Measurements from ENCODE around the gene AICDA.
"Not testable (repeated sequence)": the region's sequence is repeated elsewhere in the genome, so short reads cannot be mapped to it uniquely, and the experiment has no call there.

AICDA gene

DNA sequence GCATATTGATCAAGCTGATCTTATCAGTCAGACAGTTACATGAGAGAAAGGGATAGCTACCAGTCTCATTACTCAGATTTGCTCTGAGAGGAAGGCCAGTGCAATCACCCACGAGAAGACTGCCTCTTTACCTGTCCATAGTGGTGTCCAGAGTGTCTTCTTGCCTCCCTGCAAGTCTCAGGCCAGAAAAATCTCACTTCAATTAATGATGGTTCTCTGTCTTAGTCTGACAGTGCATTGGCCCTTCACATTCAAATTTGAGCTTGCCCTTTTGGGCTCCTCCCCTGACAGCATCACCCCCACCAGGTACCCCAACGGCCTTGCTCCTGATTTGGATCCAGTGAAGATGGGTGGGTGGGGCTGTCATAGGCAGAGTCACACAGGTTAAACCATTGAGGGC lies at the start of gene AICDA:
Gene AICDA (minus strand): TSS at position 231 of the 400 bp plus-strand sequence. CDS start 92 bp downstream, at position 139.
- DNase-seq, result no peak

DNA sequence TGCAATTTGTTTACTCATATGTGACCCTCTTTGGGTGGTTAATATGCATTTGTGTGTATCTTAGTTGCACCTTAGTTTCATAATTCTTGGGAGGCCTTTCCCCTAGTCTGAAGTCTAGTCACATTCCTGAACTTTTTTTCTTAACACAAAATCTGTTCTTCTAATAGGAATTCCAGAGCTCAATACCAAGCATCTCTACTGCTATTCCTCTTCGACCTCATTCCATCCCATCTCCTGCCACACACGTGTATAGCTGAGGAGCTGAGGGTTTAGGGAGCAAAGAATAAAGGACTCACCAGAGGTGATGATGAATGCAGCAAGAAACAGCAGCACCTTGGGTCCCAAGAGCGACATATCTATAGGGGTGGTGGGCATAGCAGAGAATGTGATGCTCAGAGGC lies 49.1 kb upstream of the AICDA start:
- no peak for DNase-seq

DNA sequence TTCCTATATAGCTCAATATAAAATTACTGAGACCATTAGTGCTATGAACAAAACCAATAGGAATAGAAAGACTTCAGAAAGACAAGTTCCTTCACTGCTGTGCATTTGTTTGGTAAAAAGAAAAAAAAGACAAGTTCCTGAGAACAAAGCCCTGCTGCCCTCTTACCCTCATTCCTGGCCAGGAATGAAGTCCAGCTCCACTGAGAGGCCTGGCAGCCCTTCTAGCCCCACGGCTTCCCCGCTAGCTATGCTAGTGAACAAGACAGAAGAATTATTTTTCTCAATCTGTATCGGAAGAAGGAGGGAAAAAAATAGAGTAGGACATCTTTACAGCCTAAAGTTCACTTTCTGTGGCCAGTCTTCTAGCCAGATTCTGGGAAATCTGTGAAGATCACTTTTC lies 48.4 kb upstream of the AICDA start:
- DNase-seq, result no peak

DNA sequence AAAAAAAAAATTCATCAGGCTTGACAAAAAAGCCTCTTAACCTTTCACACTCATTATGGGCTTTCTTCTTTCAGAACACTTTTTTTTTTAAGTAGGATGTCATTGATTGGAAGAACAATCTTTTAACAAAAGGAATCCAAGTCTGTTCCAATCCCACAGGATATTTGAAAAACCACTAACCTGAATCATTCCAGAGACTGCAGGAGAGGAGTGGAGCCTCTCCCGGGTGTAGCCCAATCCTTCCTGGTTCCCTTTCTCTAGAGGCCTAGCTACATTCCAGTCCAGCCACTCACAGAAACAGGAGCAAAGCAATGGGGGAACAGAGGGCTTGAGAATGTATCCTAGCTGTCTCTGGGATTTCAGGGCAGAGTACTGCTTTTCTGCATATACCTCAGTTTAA lies 45.7 kb upstream of the AICDA start:
- DNase-seq, result no peak

DNA sequence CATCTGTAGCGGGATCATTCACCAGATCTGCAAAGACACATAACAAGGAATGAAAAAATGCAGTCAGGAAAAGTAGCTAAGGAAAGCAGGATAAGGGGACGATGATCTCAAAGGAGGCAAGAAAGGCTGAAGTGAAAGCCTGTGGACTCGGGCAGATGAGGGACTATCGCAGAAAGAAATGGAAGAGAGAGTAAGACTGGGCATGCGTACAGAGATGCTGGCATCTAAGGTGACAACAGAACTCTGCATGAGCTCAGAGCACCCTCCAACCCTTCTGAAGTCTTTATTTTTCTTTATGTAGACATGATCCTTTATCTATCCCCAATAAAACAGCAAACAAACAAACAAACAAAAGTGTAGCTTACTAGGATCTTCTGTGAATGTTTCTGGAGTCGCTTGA lies 42.8 kb upstream of the AICDA start:
- DNase-seq, result no peak

DNA sequence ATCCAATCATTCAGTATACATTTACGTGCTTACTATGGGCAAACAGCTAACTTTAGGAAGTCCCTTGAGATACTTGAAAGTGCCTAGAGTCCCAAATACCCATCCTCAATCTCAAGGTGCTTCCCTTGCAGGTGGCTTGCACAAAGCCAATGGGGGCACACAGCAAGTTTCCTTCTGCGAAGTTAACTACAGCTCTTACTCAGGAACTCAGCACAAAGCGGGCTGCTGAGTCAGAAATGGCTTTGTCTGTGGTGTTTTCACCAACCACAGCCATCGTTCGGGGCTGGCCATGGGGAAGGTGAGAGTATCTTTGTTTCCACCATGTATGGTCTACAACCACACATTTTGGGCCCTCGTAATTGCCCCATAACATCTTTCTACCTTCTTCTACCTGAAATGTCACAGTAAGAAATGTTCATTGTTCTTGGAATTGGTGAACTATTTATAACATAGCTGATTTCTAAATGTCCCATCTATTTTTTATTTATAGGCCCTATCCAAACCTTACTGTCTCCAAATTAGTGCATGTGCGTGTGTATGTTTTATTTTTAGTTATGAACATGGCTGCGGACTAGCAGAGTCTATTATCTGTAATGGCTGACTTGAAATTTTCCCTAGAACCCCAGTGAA lies 36.0 kb upstream of the AICDA start:
- no peak for DNase-seq

DNA sequence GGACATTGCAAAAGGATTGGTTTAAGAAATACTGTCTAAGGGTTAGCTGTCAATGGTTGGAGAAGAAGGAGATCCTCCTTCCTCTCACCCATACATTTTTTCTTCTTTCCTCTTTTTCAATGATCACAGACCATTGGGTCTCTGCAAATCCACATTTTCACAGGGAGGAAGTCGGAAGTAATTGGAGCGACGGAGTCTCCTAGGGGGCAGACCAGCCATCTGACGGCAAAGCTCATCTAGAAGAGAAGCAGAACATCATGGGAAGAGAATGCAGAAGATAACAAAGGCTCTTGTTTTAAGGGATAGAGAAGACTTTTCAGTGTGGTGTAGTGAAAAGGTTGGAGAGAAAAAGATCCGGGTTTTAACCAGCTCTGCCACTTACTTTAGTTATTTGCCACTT lies 35.3 kb upstream of the AICDA start:
- DNase-seq, result no peak

DNA sequence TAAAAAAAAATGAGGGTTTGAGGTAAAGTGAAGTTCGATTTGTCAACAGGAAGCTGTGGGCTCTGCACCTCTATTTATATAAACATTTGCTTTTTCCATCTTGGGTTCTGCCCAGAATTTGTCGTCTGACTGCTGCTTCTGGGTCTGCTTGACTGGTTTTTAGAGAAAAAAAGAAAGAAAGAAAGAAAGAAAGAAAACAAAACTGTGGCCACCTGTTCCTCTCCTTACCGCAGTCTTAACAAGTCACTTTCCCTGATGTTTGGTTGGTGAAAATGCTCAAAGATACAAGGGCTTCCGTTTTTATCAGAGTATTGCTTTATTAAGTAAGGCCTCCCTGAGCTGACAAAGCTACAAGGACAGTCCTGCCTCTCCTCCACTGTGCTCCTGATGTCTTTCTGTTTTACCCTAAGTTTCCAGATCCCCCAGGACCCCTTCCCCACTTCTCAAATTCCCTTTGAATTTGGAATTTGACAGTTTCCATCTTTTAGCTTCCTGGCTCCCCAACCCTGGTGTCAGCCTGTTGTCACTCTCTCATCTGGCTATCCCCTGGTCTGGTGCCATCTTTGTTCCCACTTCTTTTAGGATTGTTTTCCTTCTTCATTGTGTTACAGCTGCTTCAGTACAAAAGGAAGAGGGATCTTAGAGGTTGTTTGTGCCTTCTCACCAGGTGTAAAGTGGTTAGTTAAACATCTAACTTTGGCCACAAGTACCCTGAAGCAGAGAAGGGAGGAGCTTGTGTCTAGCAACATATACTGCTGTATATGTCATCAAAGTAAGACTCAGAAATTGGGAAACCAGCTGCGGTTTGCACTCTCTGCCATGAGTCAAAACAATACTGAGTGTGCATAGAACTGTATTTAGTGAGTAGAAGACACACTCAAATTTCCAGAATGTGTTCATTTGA lies 31.9 kb upstream of the AICDA start:
- no peak for DNase-seq

DNA sequence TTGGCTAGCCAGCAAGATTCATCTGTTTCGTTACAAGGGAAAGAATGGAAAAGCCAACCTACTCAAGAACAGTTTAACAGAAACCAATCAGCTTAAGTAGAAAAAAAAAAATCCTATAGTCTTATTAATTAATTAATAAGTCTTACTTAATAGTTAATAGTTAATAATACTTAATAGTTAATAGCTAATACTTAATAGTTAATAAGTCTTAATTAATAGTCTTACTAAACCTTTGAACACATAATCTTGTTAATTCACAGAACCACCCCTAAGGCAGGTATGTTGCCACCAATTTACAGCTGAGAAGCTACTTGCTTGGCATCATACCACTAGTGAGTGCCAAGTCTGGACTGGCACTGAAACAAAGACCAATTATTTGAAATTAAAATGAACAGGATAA lies 30.1 kb upstream of the AICDA start:
- DNase-seq, result no peak

DNA sequence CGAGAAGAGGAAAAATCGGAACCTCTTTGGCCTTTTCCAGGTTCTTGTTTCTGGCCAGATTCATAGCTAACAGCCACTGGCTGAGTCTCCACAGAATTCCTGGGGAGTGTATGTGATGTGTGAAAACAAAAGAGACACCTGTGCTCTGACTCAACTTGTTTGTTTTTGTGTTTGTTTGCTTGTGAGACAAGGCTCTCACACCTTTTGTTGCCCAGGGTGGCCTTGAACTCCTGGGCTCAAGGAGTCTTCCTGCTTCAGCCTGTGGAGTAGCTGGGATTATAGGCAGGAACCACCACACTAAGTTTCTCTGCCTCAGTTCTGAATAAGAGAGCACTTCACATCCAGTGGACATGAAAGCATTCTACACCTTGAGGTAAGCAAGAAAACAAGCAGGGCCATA lies 27.3 kb upstream of the AICDA start:
- no peak for DNase-seq

DNA sequence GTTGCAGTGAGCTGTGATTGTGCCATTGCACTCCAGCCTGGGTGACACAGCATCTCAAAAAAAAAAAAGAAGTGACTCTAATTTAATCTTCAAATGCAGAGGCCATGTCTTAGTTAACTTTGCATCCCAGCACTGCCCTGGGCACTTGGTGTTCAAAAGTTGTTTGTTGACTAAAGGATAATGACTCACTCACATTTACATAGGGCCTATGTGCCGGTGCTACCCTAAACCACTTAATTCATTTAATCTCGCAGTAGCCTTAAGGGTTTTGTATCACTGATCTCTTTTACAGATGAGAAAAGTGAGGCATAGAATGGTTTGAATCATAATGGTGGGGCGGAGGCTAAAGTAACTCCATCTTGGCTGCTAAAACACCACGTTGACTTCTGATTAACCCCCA lies 26.3 kb upstream of the AICDA start:
- no peak for DNase-seq

DNA sequence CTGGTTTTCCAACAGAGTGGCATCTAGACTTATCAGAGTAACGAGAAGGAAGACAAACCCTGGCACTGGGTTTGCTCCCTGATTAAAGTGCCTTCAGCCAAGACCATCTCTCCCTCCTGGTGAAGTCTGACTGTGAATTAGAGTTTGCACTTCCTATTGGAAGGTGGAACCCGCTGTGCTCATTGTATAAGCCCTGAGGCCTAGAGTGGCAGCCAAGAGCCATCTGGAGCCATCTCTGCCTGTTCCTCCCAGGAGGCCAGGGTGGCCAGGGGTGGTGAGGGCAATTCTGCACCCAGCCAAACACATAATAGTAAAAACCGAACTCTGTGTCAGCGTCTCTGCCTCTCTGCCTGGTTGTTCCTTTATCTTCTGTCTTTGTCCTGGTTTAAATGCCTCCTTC lies 25.0 kb upstream of the AICDA start:
- no peak for DNase-seq

DNA sequence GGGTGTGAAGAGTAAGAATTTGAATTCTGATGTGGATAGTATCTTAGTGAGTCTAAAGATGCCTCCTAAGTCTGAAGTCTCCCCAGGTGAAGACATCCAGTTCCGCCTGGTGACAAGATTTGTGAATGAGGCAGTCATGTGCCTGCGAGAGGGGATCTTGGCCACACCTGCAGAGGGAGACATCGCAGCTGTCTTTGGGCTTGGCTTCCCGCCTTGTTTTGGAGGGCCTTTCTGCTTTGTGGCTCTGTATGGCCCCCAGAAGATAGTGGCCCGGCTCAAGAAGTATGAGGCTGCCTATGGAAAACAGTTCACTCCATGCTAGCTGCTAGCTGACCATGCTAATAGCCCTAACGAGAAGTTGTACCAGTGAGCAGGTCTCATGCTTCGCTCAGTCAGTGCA lies 24.6 kb upstream of the AICDA start:
- DNase-seq, result no peak

DNA sequence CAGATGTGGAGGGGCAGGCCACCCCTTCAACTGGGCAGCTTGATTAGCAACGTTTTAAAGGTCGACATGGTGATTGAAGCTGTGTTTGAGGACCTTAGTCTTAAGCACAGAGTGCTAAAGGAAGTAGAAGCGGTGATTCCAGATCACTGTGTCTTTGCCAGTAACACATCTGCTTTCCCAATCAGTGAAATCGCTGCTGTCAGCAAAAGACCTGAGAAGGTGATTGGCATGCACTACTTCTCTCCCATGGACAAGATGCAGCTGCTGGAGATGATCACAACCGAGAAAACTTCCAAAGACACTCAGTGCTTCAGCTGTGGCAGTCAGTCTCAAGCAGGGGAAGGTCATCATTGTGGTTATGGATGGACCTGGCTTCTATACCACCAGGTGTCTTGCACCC lies 23.9 kb upstream of the AICDA start:
- DNase-seq, result no peak

DNA sequence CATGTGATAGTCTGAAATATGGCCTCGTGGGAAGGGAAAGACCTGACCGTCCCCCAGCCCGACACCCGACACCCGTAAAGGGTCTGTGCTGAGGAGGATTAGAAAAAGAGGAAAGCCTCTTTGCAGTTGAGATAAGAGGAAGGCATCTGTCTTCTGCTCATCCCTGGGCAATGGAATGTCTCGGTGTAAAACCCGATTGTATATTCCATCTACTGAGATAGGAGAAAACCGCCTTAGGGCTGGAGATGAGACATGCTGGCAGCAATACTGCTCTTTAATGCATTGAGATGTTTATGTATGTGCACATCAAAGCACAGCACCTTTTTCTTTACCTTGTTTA lies 23.3 kb upstream of the AICDA start:
- DNase-seq, result not testable (repeated sequence)

DNA sequence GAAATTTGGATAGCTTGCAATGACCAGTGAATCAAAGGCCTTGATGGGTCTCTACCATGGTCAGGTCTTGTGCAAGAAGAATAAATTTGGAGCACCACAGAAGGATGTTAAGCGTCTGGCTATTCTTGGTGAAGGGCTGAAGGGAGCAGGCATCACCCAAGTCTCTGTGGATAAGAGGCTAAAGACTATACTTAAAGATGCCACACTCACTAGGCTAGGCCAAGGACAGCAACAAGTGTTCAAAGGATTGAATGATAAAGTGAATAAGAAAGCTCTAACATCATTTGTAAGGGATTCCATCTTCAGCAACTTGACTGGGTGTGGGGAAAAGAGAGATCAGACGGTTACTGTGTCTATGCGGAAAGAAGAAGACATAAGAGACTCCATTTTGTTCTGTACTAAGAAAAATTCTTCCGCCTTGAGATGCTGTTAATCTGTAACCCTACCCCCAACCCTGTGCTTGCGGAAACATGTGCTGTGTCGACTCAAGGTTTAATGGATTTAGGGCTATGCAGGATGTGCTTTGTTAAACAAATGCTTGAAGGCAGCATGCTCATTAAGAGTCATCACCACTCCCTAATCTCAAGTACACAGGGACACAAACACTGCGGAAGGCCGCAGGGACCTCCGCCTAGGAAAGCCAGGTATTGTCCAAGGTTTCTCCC lies 22.8 kb upstream of the AICDA start:
- DNase-seq, result not testable (repeated sequence)

DNA sequence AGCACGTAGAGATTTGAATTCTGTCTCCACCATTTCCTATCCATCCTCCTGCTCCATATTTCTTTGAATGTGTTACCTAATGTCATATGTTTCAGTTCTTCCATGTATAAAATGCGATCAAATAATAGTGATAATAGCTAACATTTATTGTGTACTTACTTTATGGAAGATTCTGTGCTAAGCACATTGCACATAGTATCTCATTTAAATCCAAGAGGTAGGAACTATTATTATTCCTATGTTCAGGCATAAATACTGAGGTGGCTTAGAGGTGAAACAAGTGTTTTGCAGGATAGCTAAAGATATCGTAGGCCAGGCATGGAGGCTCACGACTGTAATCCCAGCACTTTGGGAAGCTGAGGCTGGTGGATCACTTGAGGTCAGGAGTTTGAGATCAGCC lies 17.5 kb upstream of the AICDA start:
- no peak for DNase-seq

DNA sequence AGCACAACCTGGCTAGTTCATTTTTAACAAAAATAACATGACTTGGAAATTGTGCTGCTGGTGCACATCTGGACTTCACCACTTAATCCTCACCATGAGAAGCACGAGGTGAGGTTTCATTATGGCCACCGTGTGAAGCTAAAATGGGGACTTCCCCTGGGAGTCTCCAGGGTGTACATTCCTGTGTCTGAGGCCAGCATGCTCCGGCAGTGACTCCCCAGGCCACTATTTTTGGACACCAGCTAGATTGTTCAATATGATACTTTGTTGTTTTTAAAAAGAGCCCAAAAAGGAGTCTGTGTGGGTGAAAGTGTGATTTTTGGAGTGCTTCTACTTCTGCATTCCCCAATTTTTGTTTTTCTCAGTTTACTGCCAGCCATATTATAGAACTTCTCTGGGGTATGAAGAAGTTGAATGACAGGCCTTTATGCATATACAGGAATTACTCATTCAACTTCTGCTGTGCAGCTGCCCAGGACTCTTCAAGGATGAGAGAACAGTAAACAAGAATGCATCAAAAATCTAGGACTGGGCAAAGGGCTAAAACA lies 16.9 kb upstream of the AICDA start:
- DNase-seq, result no peak

DNA sequence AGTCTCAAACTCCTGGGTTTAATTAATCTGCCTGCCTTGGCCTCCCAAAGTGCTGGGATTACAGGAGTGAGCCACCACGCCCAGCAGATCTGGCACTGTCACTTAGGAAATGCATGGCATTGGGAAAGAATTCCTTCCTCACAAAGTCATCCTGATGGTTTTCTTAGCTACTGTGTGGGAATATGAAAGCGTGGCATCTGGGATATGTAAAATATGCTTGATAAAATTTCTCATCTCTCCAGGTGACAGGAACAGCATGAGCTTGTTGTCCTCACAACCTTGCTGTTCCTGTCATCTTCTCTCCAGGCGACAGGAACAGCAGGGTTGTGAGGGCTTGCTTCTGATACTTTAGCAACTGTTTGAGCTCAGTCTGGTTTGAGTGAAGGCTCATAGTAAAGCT lies 16.1 kb upstream of the AICDA start:
- DNase-seq, result no peak

DNA sequence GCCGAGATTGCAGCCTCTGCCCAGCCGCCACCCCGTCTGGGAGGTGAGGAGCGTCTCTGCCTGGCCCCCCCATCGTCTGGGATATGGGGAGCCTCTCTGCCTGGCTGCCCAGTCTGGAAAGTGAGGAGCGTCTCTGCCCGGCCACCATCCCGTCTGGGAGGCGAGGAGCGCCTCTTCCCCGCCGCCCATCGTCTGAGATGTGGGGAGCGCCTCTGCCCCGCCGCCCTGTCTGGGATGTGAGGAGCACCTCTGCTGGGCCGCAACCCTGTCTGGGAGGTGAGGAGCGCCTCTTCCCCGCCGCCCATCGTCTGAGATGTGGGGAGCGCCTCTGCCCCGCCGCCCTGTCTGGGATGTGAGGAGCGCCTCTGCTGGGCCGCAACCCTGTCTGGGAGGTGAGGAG lies 12.1 kb upstream of the AICDA start:
- not testable (repeated sequence) for DNase-seq

DNA sequence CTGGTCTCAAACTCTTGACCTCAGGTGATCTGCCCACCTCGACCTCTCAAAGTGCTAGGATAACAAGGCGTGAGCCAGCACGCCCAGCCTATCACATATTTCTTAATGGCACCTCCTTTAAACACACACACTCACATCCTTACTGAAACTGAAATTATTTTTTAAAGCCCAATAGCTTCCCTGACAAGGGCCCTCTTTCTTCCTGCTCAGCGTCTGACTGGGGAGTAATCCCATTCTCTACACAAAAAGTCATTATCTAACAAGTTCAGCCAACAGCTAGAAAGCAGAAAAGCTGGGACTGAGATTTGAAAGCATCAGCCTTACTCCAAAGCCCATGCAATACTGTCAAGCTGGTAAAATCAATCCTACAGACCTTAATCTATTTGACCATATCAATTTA lies 10.0 kb upstream of the AICDA start:
- no peak for DNase-seq

DNA sequence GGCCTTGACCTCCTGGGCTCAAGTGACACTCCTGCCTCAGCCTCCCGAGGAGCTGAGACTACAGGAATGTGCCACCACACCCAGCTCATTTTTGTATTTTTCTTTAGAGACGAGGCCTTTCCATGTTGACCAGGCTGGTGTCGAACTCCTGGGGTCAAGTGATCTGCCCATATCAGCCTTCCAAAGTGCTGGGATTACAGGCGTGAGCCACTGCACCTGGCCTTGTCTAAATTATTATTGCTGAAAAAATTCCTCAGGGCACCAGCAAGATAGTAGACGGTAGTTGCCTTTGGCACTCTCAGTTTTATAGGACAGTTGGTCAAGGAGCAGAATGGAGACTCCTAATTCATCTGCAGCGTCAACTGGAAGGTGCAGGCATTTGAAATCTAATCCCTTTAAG lies 2.5 kb upstream of the AICDA start:
- DNase-seq, result no peak

DNA sequence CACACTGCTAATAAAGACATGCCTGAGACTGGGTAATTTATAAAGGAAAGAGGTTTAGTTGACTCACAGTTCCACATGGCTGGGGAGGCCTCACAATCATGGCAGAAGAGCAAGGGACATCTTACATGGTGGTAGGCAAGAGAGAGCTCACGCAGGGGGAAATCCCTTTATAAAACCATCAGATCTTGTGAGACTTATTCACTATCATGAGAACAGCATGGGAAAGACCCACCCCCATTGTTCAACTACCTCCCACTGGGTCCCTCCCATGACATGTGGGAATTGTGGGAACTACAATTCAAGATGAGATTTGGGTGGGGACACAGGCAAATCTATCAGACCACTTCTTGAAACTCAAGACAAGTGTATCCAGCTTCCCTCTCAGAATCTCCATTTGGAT lies 1.2 kb upstream of the AICDA start:
- DNase-seq, result not testable (repeated sequence)

DNA sequence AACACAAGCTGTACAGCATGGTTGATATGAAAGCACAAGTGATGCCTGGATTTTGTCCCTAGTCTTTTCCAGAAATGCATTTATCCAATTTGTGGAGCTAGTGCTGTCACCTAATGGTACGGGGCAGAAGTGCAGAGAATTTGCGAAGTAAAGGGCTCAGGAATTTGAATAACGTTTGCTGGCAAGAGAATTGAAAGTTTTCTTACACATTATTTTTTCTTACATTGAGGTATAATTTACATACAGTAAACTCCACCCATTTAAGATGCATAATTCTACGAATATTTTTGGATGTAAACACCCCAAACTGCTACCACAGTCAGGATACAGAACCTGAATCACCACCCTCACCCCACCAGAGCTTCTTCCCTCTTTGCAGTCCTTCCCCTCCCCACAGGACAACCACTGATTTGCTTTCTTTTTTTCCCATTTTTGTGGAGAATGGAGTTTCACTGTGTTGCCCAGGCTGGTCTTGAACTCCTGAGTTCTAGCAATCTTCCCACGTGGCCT lies 3.5 kb downstream of the AICDA start:
- DNase-seq, result peak; percentile 7

Data from NCI-H1436 (cell line).